ENCODE results near the gene EFCAB6. TPM values are rescaled to one million over a fixed set of nuclear protein-coding genes. Genes with fewer than 3 reads are reported as not detected.

The EFCAB6 gene
- total and polyA plus RNA-seq, 10 of the 15 experiments (the other 5 are each of a cell fraction or from before 2014, with no cell fraction given): 0.05 to 0.42 (median 0.19) TPM

DNA sequence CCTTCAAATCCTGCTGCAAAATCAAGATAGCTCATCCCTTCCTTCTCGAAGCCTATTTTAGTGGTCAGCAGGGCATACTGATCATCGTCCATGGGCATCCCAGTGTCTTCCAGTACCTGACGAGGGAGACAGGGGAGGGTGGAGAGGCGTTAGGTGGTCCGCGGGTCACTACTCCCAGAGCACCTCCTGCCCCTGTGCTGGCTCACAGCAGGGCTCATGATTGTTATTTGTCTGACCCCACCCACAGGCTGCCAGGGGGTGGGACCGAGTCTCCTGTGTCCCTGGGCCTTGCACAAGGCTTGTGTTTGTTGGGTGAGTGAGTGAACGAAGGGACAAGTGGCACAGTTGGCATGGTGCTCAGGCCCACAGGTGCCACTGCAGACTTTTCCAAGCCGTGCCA lies 177.0 kb downstream of the EFCAB6 start:
- no peak for TF ChIP-seq TCF12 (IDR thresholded peaks at IDR 0.05; ENCODE audit: low read depth, low read length)
- no peak for TF ChIP-seq ASH2L (IDR thresholded peaks at IDR 0.05; ENCODE audit: borderline replicate concordance, low read depth)
- no peak for TF ChIP-seq LARP7 (IDR thresholded peaks at IDR 0.05)
- TF ChIP-seq SP1 (IDR thresholded peaks at IDR 0.05; ENCODE audit: low read depth, low read length): no peak
- no peak for TF ChIP-seq CHD2 (IDR thresholded peaks at IDR 0.05; ENCODE audit: borderline replicate concordance, low read depth, low read length)
- TF ChIP-seq TARDBP (IDR thresholded peaks at IDR 0.05; ENCODE audit: borderline replicate concordance): no peak
- TF ChIP-seq, protein P1, sequence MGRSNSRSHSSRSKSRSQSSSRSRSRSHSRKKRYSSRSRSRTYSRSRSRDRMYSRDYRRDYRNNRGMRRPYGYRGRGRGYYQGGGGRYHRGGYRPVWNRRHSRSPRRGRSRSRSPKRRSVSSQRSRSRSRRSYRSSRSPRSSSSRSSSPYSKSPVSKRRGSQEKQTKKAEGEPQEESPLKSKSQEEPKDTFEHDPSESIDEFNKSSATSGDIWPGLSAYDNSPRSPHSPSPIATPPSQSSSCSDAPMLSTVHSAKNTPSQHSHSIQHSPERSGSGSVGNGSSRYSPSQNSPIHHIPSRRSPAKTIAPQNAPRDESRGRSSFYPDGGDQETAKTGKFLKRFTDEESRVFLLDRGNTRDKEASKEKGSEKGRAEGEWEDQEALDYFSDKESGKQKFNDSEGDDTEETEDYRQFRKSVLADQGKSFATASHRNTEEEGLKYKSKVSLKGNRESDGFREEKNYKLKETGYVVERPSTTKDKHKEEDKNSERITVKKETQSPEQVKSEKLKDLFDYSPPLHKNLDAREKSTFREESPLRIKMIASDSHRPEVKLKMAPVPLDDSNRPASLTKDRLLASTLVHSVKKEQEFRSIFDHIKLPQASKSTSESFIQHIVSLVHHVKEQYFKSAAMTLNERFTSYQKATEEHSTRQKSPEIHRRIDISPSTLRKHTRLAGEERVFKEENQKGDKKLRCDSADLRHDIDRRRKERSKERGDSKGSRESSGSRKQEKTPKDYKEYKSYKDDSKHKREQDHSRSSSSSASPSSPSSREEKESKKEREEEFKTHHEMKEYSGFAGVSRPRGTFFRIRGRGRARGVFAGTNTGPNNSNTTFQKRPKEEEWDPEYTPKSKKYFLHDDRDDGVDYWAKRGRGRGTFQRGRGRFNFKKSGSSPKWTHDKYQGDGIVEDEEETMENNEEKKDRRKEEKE (IDR thresholded peaks at IDR 0.05): no peak
- TF ChIP-seq, protein P2, sequence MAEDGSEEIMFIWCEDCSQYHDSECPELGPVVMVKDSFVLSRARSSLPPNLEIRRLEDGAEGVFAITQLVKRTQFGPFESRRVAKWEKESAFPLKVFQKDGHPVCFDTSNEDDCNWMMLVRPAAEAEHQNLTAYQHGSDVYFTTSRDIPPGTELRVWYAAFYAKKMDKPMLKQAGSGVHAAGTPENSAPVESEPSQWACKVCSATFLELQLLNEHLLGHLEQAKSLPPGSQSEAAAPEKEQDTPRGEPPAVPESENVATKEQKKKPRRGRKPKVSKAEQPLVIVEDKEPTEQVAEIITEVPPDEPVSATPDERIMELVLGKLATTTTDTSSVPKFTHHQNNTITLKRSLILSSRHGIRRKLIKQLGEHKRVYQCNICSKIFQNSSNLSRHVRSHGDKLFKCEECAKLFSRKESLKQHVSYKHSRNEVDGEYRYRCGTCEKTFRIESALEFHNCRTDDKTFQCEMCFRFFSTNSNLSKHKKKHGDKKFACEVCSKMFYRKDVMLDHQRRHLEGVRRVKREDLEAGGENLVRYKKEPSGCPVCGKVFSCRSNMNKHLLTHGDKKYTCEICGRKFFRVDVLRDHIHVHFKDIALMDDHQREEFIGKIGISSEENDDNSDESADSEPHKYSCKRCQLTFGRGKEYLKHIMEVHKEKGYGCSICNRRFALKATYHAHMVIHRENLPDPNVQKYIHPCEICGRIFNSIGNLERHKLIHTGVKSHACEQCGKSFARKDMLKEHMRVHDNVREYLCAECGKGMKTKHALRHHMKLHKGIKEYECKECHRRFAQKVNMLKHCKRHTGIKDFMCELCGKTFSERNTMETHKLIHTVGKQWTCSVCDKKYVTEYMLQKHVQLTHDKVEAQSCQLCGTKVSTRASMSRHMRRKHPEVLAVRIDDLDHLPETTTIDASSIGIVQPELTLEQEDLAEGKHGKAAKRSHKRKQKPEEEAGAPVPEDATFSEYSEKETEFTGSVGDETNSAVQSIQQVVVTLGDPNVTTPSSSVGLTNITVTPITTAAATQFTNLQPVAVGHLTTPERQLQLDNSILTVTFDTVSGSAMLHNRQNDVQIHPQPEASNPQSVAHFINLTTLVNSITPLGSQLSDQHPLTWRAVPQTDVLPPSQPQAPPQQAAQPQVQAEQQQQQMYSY (CRISPR knock-in tag; IDR thresholded peaks at IDR 0.05): no peak
- no peak for TF ChIP-seq STAT3 (IDR thresholded peaks at IDR 0.05; ENCODE audit: low read depth, low read length)
- TF ChIP-seq, protein P3, sequence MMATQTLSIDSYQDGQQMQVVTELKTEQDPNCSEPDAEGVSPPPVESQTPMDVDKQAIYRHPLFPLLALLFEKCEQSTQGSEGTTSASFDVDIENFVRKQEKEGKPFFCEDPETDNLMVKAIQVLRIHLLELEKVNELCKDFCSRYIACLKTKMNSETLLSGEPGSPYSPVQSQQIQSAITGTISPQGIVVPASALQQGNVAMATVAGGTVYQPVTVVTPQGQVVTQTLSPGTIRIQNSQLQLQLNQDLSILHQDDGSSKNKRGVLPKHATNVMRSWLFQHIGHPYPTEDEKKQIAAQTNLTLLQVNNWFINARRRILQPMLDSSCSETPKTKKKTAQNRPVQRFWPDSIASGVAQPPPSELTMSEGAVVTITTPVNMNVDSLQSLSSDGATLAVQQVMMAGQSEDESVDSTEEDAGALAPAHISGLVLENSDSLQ (IDR thresholded peaks at IDR 0.05): no peak
- TF ChIP-seq, protein P4, sequence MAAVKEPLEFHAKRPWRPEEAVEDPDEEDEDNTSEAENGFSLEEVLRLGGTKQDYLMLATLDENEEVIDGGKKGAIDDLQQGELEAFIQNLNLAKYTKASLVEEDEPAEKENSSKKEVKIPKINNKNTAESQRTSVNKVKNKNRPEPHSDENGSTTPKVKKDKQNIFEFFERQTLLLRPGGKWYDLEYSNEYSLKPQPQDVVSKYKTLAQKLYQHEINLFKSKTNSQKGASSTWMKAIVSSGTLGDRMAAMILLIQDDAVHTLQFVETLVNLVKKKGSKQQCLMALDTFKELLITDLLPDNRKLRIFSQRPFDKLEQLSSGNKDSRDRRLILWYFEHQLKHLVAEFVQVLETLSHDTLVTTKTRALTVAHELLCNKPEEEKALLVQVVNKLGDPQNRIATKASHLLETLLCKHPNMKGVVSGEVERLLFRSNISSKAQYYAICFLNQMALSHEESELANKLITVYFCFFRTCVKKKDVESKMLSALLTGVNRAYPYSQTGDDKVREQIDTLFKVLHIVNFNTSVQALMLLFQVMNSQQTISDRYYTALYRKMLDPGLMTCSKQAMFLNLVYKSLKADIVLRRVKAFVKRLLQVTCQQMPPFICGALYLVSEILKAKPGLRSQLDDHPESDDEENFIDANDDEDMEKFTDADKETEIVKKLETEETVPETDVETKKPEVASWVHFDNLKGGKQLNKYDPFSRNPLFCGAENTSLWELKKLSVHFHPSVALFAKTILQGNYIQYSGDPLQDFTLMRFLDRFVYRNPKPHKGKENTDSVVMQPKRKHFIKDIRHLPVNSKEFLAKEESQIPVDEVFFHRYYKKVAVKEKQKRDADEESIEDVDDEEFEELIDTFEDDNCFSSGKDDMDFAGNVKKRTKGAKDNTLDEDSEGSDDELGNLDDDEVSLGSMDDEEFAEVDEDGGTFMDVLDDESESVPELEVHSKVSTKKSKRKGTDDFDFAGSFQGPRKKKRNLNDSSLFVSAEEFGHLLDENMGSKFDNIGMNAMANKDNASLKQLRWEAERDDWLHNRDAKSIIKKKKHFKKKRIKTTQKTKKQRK (IDR thresholded peaks at IDR 0.05; ENCODE audit: low read depth, low read length): no peak
- no peak for TF ChIP-seq NR2F1 (conservative IDR thresholded peaks at IDR 0.05)
- no peak for TF ChIP-seq CHD1 (IDR thresholded peaks at IDR 0.05; ENCODE audit: low read depth, low read length)
- no peak for TF ChIP-seq STAT1 (conservative IDR thresholded peaks at IDR 0.05)
- BruUV-seq (replicated peaks): no TSS peak
- no peak overlapping the region for H3K4me2 ChIP-seq (ENCODE audit: control insufficient read depth, insufficient read depth)
- H2AFZ ChIP-seq (ENCODE audit: control insufficient read depth, low read depth, low read length): no peak overlapping the region
- no peaks in the 10 kb centered on the region for H3K36me3 ChIP-seq (ENCODE audit: control insufficient read depth in 2 of 2, insufficient read depth in 2 of 2, low read length in 1 of 2)
- SMC1A ChIA-PET (ENCODE audit: uncharacterized antibody, unreplicated experiment): no interaction called here
- FAIRE-seq (no peak), ATAC-seq (no peak), DNase-seq (ENCODE audit: low read depth, low spot score) (no peak)
- RAD21 ChIA-PET (ENCODE audit: unreplicated experiment): no interaction called here
- no peaks in the 10 kb centered on the region; the same call in 2 of the 3 replicates for H3K9me3 ChIP-seq (replicated peaks; ENCODE audit: control insufficient read depth, insufficient read depth, low read length)
- H3K27me3 ChIP-seq (replicated peaks in 1 of 2; ENCODE audit: control insufficient read depth in 2 of 2, insufficient read depth in 2 of 2, low read length in 1 of 2): no peaks in the 10 kb centered on the region; a peak in 1 of 4 replicates
- no peaks in the 10 kb centered on the region for H4K20me1 ChIP-seq (ENCODE audit: control insufficient read depth, insufficient read depth)
- H3K4me1 ChIP-seq (ENCODE audit: control insufficient read depth, insufficient read depth, low read length): no peaks in the 10 kb centered on the region
- in situ Hi-C loops (cut with MboI): no loop called here
- no peak overlapping the region for H3K27ac ChIP-seq (ENCODE audit: control insufficient read depth, insufficient read depth)
- CTCF ChIA-PET: no interaction called here
- H3K9ac ChIP-seq (ENCODE audit: control insufficient read depth, insufficient read depth, low read length): no peak overlapping the region
- intact Hi-C loops (cut with micrococcal nuclease; ENCODE audit: unreplicated experiment): no loop called here
- no peaks in the 10 kb centered on the region for H3K79me2 ChIP-seq (ENCODE audit: control insufficient read depth, insufficient read depth, low read length)
- 21% methylated on average over 9 of the region's 9 CpGs for WGBS (ENCODE audit: insufficient coverage, insufficient replicate concordance, low lambda C conversion rate, missing lambda C conversion rate)
- H3K4me3 ChIP-seq: no peak overlapping the region
- POLR2A ChIA-PET: no interaction called here

Data from GM12878 (cell line).